DND-41 (cell line): ENCODE results near the gene IRF3.

Experiments
- CTCF ChIP-seq: IDR thresholded peaks from 2 replicates; pipeline ENCODE4 v1.5.1; 2012; ENCODE audit warnings: borderline replicate concordance, low read length, moderate library complexity, mild to moderate bottlenecking; ENCODE audit not compliant: poor library complexity, severe bottlenecking; ENCODE audit errors: extremely low read depth
- EZH2 ChIP-seq: IDR thresholded peaks from 3 replicates; pipeline ENCODE4 v1.6.1; 2012; ENCODE audit warnings: borderline replicate concordance, low read depth, mild to moderate bottlenecking, moderate library complexity, low read length, inconsistent platforms; ENCODE audit not compliant: severe bottlenecking

DNA sequence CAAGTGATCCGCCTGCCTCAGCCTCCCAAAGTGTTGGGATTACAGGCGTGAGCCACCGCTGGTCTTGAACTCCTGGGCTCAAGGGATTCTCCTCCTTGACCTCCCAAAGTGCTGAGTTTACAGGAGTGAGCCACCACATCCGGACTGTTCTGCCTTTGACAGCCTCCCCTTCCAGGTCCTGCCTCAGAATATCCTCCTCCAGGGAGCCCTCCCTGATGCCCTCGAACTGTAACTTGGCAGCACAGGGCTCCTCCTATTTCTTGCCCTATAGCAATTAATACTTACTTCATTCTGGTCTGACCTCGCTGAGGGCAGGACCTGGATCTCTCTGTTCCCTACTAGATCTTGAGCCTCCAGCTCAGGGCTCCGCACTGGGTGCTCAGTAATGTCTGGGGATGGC lies 31.2 kb upstream of the IRF3 start:
- TF ChIP-seq CTCF (no peak), EZH2 (no peak)
